ENCODE results near the gene SOWAHD.
"Not testable (repeated sequence)": the region's sequence is repeated elsewhere in the genome, so short reads cannot be mapped to it uniquely, and the experiment has no call there.

The SOWAHD gene

DNA sequence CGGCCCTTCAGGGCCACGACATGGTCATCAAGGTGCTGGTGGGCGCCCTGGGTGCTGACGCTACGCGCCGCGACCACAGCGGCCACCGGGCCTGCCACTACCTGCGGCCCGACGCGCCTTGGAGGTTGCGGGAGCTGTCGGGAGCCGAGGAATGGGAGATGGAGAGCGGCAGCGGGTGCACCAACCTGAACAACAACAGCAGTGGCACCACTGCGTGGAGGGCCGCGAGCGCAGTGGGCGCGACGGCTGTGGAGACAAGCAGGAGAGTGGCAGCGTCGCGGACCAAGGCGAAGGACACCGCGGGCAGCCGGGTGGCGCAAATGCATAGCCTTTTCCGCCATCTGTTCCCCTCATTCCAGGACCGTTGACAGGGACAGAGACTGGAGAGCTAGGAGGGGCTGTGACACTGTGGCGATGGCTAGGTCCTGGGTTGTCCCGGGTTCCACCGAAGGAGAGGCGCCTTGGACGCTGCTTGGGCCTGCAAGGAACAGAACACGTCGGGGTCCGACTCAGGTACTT, 919 bp downstream of the SOWAHD start:
- DNase-seq, result no peak

DNA sequence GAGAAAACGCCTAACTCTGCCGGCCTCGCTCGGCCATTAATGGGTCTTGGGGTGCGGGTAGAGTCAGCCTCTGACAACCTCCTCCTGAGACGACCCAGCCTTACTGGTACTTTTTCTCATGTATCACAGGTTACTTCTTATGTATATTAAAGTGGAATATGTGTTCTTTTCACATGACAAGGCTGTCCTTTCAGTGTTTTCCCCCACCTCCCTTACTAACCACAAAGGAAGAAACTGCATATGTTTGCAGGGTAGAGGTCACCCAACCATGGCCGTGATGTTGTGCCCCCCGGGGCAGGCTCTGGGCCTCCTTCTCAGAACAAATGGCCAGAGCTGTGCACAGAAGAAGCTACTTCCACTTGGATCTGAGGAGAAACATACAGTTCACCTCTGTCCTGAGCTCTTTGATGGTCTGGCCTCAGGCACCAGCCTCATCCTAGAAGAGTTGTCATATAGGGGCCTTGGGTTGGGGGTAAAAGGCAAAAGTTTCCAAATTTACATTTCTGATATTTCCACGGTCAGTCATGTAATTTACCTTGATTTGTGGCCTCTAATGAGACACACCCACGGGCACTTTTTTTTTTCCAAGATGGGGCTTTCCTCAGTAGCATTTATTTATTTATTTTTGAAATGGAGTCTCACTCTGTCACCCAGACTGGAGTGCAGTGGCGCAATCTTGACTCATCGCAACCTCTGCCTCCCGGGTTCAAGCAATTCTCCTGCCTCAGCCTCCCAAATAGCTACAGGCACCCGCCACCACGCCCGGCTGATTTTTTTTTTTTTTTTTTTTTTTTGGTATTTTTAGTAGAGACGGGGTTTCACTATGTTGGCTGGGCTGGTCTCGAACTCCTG, 1.9 kb downstream of the SOWAHD start:
- no peak for DNase-seq

DNA sequence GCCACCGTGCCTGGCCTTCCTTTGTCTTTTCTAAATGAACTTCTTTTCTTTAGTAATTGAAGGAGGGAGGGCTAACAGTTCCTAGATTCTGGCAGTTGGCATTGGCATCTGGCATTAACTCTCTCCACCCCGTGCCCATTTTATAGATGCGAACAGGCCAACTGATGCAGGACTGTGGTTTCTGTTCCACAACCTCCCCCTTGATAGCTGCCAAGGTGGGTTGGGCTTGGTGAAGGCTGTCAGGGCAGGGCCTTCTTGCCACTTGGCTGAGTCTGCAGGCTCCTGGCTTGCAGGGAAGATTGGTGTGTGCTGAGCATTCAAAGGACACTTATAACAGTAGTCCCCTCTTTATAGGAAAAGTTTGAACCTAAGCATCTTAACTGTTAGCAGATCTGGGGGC, 4.3 kb downstream of the SOWAHD start:
- no peak for DNase-seq

DNA sequence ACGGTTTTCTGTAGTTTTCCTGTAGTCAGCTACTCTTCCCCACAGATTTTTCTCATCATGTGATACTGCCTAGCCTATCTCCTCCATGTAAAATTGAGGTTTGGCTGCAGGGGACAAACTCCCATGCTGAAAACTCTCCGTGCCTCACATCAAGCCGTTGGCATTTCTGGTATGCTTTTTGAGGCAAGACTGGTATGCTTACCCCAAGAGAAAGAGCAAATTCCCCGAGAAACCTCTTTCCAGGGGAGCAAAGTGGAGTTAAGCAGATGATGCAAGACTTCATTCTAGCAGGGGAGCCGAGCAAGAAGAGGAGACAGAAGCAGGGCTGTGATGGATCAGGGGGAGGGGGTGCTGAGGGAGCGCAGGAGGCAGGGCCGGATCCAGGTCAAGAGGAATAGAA, 4.8 kb downstream of the SOWAHD start:
- no peak for DNase-seq

DNA sequence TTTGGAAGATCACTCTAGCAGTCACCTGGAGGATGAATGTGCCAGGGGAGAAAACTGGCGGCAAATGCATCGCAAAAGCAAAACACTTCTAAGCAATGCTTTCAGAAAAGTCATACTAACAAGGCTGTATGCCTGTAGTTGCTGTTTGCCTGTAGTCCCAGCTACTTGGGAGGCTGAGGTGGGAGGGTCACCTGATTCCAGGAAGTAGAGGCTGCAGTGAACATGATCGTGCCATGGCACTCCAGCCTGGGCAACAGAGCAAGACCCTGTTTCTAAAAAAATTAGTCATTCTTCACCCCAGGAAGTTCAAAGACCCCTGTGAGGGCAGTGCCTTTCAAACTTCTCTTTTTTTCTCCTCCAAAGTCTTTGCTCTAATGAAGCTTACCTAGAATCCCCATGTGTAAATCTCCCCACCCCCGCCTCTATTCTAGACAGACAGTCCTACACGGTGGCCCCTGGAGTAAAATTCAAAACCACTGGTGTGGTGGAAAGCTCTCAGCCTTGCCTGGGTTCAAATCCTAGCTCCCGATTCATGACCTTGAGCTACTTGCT, 5.5 kb downstream of the SOWAHD start:
- DNase-seq, result no peak

DNA sequence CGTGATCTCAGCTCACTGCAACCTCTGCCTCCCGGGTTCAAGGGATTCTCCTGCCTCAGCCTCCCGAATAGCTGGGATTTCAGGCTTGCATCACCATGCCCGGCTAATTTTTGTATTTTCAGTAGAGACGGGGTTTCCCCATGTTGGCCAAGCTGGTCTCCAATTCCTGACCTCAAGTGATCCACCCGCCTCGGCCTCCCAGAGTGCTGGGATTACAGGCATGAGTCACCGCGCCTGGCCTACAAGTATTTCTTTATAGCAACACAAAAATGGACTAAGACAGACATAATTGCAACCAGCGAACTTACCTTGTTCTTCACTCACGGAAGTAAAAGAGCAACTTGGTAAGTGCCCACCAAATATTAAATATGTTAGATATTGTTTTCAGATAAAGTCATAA, 10.0 kb downstream of the SOWAHD start:
- not testable (repeated sequence) for DNase-seq

DNA sequence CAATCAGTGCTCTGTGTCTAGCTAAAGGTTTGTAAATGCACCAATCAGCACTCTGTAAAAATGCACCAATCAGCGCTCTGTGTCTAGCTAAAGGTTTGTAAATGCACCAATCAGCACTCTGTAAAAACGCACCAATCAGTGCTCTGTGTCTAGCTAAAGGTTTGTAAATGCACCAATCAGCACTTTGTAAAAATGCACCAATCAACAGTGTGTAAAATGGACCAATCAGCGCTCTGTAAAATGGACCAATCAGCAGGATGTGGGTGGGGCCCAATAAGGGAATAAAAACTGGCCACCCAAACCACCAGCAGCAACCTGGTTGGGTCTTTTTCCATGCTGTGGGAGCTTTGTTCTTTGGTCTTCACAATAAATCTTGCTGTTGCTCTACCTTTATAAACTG, 11.0 kb downstream of the SOWAHD start:
- not testable (repeated sequence) for DNase-seq

DNA sequence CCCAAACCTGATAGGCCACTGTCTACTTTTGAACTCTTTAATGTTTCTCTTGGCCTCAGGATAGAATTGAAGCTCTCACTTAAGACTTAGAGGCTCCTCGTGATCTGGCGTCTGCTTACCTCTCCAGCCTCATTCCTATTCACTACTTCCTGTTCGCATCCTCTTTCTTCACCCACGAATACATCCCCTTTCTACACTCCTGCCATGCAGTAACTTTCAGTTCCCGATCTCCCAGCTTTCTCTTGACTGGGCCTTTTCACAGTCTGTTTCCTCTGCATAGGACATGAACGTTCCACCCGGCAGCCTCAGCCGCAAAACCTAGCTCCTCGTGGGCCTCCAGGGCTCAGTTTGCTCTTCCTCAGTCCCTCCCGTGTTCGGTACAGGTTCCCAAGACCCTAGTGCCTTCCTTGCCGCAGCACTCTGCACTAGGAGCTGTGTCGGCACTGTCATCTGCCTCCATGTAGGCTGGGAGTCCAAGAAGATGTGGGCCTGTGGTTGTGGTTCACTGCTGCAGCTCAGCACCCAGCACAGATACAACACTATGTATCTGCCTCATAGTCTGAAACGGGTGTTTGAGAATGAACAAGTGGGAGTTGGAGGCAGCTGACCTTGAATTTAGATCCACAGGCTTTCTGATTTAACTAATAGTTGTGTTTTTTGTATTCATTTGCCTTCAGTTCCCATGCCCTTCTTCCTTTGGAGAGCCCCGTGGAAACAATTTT, 17.3 kb downstream of the SOWAHD start:
- no peak for DNase-seq

DNA sequence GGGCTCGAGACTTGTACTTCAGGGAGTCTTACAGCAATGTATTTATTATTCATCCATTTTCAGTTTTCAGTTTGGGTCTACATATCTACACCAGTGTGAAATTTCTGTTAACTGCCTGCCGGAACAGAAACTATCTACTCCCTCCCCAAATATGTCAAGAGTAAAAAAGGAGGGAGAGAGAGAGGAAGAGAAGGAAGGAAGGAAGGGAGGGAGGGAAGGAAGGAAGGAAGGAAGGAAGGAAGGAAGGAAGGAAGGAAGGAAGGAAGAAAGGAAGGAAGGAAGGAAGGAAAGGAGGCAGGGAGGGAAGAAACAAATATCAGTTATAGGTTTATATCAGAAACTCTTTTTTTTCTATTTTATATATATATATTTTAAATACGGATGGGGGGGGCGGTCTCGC, 20.4 kb downstream of the SOWAHD start:
- no peak for DNase-seq

DNA sequence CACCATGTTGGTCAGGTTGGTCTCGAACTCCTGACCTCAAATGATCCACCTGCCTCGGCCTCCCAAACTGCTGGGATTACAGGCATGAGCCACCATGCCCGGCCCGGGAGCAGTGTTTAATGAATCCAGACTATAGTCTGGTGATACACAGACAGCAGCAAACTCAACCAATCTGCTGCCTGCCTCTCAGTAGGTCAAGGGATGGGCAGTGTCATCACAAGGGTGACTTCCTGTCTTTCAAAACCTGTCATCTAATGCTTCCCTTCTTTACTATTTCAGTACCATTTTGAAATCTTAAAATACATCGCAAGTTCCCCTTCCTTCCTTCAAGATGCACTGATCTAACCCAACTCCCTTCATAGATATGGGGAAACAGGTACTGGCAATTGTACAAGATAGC, 24.6 kb downstream of the SOWAHD start:
- no peak for DNase-seq

DNA sequence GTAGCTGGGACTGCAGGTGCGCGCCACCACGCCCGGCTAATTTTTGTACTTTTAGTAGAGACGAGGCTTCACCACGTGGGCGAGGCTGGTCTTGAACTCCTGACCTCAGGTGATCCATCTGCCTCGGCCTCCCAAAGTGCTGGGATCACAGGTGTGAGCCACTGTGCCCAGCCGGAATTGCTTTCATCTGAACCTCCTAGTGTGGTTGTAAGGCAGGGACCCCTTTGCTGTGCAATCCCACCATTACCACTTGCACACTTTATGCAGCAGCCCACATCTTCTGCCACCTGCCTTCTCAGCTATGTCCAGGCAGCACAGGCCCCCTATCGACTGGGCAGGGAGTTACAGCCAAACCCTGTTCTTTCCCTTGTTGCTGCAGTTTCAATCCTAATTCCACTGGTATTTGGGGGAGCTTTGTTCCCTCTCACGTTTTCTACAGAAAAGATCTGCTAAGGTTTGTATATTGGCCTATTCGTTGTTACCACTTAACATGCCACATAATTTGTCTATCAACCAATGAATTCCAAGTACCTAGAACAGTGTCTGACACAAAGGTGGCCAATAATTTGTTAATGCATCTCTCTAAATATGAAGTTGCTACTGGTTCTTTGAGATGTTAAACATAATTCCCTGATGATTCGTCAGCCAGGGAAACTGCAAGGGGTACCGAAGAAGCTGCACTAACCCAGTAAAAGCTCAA, 26.5 kb downstream of the SOWAHD start:
- no peak for DNase-seq

DNA sequence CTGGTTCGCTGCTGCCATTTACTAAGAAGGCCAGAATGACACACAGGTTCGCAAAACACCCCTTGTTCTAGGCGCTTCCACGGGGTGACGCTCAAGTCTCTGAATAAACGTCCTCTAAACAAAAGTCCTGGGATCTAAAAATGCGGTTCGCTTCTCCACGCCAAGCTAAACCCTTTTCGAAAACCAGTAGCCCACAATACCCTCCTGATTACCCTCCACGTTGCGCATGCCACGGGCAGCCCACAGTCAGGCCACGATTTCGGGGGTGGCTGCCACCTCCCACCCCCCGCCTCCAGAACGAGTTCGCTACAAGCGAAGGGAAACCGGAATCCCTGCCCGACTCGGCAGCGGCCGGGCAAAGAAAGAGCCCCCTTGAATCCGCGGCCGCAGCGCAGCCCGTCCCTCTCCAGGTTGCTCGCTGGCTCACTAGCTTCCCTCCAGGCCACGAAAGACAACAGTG, 32.6 kb downstream of the SOWAHD start:
- DNase-seq, result peak; percentile 53

DNA sequence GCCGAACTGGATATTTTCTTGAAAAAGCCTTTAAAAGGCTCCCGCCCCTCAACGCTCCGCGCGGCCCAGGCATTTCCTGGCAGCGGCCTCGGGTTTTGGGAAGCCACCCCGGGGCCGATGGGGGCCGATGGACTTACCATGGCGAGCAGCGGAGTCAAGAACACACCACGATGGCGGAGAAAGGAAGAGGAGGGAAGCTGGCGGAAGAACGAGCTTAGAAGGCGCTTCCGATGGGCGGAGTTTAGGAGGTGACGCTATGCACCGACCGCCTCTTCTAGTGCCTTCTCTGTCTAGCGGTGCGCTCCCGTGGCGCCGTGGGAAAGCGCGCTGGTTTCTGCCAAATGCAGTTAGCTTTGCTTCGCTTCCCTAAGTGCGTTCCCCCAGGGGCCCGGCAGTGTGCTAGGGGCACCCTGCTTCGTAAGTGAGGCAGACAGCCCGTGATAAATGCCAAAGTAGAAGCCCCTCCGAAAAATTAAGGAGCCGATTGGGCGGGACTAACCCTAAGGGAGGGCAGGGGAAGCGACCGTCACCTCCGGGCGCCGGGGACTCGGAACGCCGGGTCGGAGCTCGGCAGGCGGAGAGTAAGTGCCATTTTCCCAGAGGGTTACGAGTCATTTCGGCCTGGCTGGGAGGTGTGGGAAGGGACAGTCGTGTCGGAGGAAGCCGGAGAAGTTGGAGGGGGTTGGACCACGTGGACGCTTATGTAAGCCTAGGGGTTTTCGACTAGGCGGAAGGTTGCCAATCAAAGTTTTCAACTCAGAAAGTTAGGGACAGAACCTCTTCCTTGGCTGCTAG, 33.2 kb downstream of the SOWAHD start, which contains the start of gene RPL39:
TSS of gene RPL39 (minus strand) at position 194 of the 795 bp plus-strand sequence. CDS start at position 140, 54 bp downstream.
- DNase-seq, result peak; percentile 83

DNA sequence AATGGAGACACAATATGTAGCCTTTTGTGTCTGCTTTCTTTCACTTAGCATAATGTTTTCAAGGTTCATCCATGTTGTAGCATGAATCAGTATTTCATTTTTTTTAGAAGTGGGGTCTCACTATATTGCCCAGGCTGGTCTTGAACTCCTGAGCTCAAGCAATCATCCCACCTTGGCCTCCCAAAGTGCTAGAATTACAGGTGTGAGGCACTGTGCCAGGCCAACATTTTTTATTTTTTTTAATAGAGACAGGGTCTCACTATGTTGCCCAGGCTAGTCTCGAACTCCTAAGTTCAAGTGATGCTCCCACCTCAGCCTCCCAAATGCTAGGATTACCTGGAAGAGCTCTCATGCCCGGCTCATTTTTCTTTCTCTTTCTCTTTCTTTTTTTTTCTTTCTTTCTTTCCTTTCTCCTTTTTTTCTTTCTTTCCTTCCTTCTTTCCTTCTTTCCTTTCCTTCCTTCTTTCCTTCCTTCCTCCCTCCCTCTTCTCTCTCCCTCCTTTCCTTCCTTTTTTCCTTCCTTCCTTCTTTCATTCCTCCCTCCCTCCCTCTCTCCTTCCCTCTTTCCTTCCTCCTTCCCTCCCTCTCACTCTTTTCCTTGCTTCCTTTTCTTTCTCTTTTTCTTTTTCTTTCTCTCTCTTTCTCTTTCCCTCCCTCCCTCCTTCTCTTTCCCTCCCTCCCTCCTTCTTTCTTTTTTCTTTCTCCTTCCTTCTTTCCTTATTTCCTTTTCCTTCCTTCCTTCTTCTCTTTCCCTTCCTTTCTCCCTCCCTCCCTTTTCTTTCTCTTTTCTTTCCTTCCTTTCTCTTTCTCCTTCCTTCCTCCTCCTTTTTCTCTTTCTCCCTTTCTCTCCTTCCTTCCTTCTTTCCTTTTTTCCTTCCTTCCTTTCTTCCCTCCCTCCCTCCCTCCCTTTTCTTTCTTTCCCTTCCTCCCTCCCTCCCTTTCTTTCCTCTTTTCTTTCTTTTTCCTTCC, 43.1 kb downstream of the SOWAHD start:
- no peak for DNase-seq

DNA sequence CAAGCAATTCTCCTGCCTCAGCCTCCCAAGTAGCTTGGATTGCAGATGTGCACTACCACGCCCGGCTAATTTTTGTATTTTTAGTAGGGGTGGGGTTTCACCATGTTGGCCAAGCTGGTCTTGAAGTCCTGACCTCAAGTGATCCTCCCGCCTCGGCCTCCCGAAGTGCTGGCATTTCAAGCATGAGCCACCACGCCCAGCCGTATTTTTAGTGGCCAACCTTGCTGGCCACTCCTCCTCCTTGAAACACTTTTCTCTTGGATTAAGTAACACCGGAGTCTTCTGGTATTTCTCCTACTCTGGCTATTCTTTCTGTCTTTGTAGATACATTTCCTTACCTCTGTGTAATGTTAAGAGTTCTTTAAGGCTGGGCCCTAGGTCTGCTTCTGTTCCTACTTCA, 44.2 kb downstream of the SOWAHD start:
- DNase-seq, result no peak

DNA sequence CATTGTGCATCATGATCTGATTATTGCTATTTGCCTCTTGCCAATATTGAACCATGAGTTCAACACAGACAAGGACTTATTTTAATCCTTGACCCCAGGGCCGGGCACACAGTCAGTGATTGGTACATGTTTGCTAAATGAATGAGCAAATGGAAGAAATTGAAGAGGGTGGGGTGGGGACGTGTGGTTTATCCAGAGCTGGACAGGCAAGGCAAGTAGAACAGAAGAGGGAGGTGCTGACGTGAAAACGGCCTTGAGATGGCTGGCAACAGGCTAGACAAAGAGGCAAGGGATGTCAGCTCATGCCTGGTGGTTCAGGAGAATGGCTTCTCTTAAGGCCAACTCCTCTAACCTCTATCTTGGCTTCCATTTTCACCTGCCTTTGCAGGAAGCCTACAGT, 50.1 kb downstream of the SOWAHD start:
- not testable (repeated sequence) for DNase-seq

DNA sequence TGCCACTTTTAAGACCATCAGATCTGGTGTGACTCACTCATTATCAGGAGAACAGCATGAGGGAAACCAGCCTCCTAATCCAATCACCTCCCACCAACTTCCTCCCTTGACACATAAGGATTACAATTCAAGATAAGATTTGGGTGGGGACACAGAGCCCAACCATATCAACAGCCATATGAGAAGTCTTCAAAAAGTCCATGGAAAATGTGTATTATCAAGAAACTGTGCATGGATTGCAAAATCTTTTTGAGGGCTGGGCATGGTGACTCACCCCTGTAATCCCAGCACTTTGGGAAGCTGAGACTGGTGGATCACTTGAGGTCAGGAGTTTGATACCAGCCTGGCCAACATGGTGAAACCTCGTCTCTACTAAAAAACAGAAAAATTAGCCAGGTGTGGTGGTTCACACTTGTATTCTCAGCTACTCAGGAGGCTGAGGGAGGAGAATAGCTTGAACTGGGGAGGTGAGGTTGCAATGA, 50.8 kb downstream of the SOWAHD start:
- DNase-seq, result no peak
